ACC112 (cell line): ENCODE results near the gene TNS1.

Experiments
- H2AFZ ChIP-seq: fragments of 200-600 bp; sonication (generic); one replicate; pipeline ENCODE4 v1.6.0; 2017; ENCODE audit warnings: antibody characterized with exemption, low read length; ENCODE audit not compliant: unreplicated experiment
- H3K27ac ChIP-seq: fragments of 200-600 bp; sonication (generic); 2 replicates; pipeline ENCODE4 v1.5.1; 2014; ENCODE audit warnings: low read depth, mild to moderate bottlenecking, antibody characterized with exemption, low read length, moderate library complexity
- H3K27me3 ChIP-seq: fragments of 200-600 bp; sonication (generic); 2 replicates; pipeline ENCODE4 v1.6.1; 2014; ENCODE audit warnings: mild to moderate bottlenecking, antibody characterized with exemption, low read length, moderate library complexity, mixed read lengths; ENCODE audit not compliant: insufficient read depth
- H3K36me3 ChIP-seq: fragments of 200-600 bp; sonication (generic); 2 replicates; pipeline ENCODE4 v1.6.1; 2016; ENCODE audit warnings: mild to moderate bottlenecking, antibody characterized with exemption, low read length, moderate library complexity, mixed read lengths; ENCODE audit not compliant: insufficient read depth
- H3K4me1 ChIP-seq: fragments of 200-600 bp; sonication (generic); one replicate; pipeline ENCODE4 v1.6.1; 2016; ENCODE audit warnings: low read length, mixed read lengths; ENCODE audit not compliant: insufficient read depth, unreplicated experiment, control insufficient read depth
- H3K4me3 ChIP-seq: fragments of 200-600 bp; sonication (generic); 2 replicates; pipeline ENCODE4 v1.5.1; 2014; ENCODE audit warnings: mild to moderate bottlenecking, low read depth, low read length
- H3K79me2 ChIP-seq: fragments of 200-600 bp; sonication (generic); one replicate; pipeline ENCODE4 v1.6.0; 2016; ENCODE audit warnings: low read length; ENCODE audit not compliant: control insufficient read depth, unreplicated experiment, insufficient read depth

Gene TNS1

DNA sequence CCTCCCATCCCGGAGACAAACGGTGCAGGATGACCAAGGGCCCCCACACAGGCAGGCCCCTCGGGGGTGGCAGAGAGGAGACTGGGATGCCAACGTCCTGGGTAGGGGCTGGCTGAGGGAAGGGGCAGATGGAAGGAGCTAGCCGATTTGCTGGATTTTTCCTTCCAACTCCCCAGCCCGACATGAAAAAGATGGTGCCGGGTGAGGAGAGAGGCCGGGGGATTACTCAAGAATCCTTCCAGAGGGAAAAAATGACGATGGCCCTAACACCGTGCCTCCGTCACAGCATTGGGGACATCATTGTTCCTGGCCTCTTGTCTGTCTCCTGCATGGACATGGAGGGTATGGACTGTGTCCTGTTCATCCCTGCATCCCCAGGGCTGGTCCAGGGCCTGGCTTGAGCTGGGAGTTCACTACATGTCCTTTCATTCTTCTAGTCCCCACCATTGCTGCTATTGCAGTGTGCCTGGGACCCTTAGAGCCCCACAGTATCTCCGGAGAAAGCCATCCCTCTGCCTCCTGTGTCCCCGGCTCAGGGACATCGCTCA, 217.7 kb downstream of the TNS1 start:
- no peaks in the 10 kb centered on the region for H3K27me3 ChIP-seq
- H2AFZ ChIP-seq, result no peak overlapping the region
- H3K4me1 ChIP-seq, result peaks cover under 1% of the 10 kb centered on the region

DNA sequence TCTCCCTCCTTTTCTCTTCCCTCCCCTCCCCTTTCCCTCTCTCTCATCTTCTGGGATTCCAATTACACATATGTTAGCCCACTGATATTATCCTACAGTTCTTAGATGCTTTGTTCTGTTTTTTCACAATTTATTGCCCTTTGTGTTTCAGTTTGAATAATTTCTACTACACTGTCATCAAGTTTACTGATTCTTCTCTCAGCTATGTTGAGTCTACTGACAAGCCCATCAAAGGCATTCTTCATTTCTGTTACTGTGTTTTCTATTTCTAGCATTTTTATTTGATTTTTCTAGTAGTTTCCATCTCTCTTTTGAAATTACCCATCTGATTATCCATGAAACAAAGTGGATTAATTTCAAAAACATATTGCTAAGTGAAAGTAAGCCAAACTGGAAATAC, 219.6 kb downstream of the TNS1 start:
- Histone ChIP-seq H3K36me3 (0 out of 2 replicates have a peak, but pooled peaks cover 7% of the 10 kb centered on the region), H3K27me3 (no peaks in the 10 kb centered on the region), H3K4me3 (no peak overlapping the region), H3K4me1 (no peaks in the 10 kb centered on the region), H2AFZ (no peak overlapping the region), H3K27ac (no peak overlapping the region), H3K79me2 (no peaks in the 10 kb centered on the region)

More for the DNA sequence above, 217.7 kb downstream of the TNS1 start:
- no peaks in the 10 kb centered on the region for H3K79me2 ChIP-seq
- no peak overlapping the region for H3K4me3 ChIP-seq
- no peak overlapping the region for H3K27ac ChIP-seq
- H3K36me3 ChIP-seq, result 0 out of 2 replicates have a peak, but pooled peaks cover 7% of the 10 kb centered on the region

DNA sequence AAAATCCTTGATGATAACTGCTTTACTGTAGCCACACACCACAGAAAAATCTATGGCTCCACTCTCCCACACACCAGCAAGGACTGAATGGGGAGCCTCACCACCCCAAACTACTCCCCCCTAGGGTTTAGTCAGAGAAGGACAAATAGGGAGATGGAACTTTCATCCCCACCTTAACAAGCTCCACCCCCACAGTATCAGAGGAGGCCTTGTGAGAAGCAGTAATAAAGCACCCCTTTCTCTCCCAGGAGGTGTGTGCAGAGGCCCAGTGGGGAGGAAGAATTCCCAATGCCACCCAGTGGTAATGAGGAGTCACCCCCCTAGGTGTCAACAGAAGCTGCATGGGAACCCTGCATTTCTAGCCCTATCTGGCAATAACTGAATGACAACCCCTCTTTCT, 224.9 kb downstream of the TNS1 start:
- no peaks in the 10 kb centered on the region for H3K79me2 ChIP-seq
- H3K4me1 ChIP-seq, result no peaks in the 10 kb centered on the region
- no peak overlapping the region for H3K27ac ChIP-seq
- H2AFZ ChIP-seq, result no peak overlapping the region
- H3K4me3 ChIP-seq, result no peak overlapping the region
- 0 out of 2 replicates have a peak, but pooled peaks cover 2% of the 10 kb centered on the region for H3K36me3 ChIP-seq
- no peaks in the 10 kb centered on the region for H3K27me3 ChIP-seq

DNA sequence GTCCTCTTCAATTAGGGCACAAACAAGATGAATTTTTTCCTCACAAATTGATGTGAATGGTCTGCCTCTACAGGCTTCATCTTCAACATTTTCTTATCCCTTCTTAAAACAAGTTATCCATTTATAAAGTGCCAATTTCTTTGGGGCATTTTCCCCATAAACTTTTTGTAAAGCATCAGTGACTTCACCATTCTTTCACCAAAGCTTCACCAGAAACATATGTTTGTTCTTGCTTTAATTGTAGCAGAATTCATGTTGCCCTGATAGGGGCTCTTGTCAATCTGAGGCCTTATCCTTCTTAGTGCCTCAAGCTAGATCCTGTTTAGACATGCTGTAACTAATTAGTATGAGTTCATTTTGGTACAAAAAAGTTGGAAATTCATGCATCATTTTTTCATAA, 226.2 kb downstream of the TNS1 start:
- Histone ChIP-seq H2AFZ (no peak overlapping the region), H3K4me1 (no peaks in the 10 kb centered on the region), H3K36me3 (no peaks in the 10 kb centered on the region), H3K27me3 (no peaks in the 10 kb centered on the region), H3K4me3 (no peak overlapping the region), H3K27ac (no peak overlapping the region), H3K79me2 (no peaks in the 10 kb centered on the region)

DNA sequence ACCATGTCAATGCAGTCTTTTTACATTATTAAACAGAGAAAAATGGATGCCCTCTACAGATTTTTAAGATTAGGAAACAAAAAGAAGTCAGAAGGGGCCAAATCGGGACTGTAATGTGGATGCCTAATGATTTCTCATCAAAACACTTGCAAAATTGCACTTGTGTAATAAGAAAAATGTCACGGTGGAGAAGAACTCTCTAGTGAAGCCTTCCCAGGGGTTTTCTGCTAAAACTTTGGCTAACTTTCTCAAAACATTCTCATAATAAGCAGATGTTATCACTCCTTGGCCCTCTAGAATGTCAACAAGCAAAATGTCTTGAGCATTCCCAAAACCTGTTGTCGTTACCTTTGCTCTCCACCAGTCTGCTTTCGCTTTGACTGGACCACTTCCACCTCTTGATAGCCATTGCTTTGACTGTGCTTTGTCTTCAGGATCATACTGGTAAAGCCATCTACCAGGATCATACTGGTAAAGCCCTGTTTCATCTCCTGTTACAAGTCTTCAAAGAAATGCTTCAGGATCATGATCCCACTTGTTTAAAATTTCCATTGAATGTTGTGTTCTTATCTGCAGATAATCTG, 226.8 kb downstream of the TNS1 start:
- H3K27me3 ChIP-seq, result no peaks in the 10 kb centered on the region
- no peaks in the 10 kb centered on the region for H3K36me3 ChIP-seq
- H3K79me2 ChIP-seq, result no peaks in the 10 kb centered on the region
- H2AFZ ChIP-seq, result no peak overlapping the region
- no peak overlapping the region for H3K27ac ChIP-seq
- no peaks in the 10 kb centered on the region for H3K4me1 ChIP-seq
- no peak overlapping the region for H3K4me3 ChIP-seq

DNA sequence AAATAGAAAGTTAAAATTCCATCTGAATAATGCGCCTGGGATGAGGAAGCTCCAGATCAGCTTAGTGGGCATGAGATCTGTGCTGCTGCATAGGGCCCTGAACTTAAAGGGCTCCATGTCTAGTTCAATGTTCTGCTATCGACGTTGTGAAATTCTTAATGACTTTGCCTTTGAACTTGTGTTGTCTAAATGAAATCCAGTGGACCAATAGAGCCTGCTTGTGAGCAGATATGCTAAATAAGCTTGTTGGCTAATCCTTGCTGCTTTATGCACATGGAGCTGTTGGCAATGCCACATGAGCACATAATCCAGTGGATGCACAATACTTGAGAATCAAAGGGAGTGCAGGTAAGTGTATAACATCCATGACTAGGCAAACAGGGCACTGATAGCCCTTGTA, 228.6 kb downstream of the TNS1 start:
- Histone ChIP-seq H3K79me2 (no peaks in the 10 kb centered on the region), H2AFZ (no peak overlapping the region)

DNA sequence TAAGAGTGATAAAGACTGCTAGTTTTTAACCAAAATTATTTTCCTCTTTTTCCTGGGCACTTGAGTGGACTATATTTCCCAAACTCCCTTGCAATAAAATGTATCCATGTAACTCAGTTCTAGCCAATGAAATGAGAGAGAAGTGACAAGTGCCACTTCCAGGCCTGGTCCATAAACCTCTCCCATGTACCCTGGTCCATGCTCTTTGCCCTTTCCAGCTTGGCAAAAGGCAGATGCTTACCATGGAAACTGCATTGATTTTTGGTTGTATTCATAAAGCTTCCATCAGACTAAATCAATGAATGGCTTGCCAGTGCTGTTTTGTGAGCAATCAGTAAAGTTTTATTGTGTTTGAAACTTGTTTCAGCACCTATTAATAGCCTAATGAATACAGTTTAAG, 229.3 kb downstream of the TNS1 start:
- no peak overlapping the region for H2AFZ ChIP-seq
- H3K79me2 ChIP-seq, result no peaks in the 10 kb centered on the region
- no peaks in the 10 kb centered on the region for H3K27me3 ChIP-seq
- H3K36me3 ChIP-seq, result no peaks in the 10 kb centered on the region
- H3K27ac ChIP-seq, result no peak overlapping the region
- no peaks in the 10 kb centered on the region for H3K4me1 ChIP-seq
- H3K4me3 ChIP-seq, result no peak overlapping the region

More for the DNA sequence above, 228.6 kb downstream of the TNS1 start:
- Histone ChIP-seq H3K27ac (no peak overlapping the region), H3K4me1 (no peaks in the 10 kb centered on the region), H3K4me3 (no peak overlapping the region), H3K36me3 (no peaks in the 10 kb centered on the region), H3K27me3 (no peaks in the 10 kb centered on the region)

DNA sequence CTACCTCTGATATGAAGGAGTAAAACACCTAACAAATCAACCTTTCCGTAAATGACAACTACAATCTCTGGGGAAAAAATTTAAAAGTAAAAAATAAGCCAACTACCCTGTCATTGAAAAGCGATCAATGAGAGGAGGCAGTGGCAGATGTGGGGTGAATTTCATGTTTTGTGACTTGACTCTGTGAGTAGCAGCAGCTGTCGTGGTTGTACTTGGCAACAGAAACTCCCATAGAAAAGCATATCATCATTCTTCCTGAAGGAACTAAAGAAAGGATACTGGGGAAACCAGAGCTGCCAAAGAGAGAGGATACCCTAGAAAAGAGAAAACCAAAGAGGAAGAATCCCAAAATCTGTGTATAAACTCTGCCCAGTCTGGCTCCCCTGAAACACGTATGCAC, 236.4 kb downstream of the TNS1 start:
- no peak overlapping the region for H3K4me3 ChIP-seq
- no peak overlapping the region for H2AFZ ChIP-seq
- H3K27ac ChIP-seq, result no peak overlapping the region
- no peaks in the 10 kb centered on the region for H3K27me3 ChIP-seq
- no peaks in the 10 kb centered on the region for H3K79me2 ChIP-seq
- no peaks in the 10 kb centered on the region for H3K4me1 ChIP-seq
- H3K36me3 ChIP-seq, result no peaks in the 10 kb centered on the region

DNA sequence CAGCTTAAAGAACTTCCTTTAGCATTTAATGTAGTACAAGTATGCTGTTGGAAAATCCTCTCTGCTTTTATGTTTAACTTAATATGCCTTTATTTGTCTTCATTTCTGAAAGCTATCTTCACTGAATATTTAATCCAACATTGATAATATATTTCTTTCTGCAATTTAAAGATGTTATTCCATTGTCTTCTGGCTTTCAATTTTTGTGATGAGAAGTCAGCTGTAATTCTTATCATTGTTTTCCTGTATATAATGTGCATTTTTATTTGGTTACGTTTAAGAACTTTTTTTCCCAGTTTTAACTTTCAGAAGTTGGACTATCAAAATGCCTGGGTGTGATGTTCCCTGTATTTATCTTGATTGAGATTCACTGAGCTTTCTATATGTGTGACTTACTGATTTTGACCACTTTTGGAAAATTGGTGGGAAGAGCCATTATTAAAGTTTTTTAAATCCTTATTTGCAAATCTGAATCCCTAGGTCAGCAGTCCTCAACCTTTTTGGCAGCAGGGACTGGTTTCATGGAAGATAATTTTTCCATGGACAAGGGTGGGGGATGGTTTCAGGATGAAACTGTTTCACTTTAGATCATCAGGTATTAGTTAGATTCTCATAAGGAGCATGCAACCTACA, 241.0 kb downstream of the TNS1 start:
- H3K4me3 ChIP-seq, result no peak overlapping the region
- no peaks in the 10 kb centered on the region for H3K79me2 ChIP-seq
- no peaks in the 10 kb centered on the region for H3K27me3 ChIP-seq
- no peak overlapping the region for H2AFZ ChIP-seq
- no peak overlapping the region for H3K27ac ChIP-seq
- H3K36me3 ChIP-seq, result no peaks in the 10 kb centered on the region
- no peaks in the 10 kb centered on the region for H3K4me1 ChIP-seq

DNA sequence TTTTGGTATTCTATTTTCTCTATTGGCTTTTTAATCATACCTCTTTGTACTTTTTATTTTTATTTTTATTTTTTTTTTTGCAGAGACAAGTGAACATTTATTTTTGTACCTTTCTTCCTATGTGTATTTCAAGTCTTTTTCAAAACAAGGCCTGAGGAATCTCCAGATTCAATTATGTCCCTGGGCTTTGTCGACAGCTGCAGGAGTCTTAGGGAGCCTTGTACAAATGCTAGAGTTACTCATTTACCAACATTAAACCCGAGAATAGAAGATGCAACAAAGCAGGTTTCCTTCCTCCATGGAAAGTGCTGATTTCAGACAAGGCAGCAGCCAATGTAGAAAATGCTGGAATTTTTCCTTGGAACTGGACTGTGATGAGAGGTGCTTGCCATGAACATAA, 242.8 kb downstream of the TNS1 start:
- Histone ChIP-seq H3K4me1 (no peaks in the 10 kb centered on the region), H3K79me2 (no peaks in the 10 kb centered on the region), H2AFZ (no peak overlapping the region), H3K27me3 (no peaks in the 10 kb centered on the region), H3K36me3 (no peaks in the 10 kb centered on the region), H3K27ac (no peak overlapping the region), H3K4me3 (no peak overlapping the region)

DNA sequence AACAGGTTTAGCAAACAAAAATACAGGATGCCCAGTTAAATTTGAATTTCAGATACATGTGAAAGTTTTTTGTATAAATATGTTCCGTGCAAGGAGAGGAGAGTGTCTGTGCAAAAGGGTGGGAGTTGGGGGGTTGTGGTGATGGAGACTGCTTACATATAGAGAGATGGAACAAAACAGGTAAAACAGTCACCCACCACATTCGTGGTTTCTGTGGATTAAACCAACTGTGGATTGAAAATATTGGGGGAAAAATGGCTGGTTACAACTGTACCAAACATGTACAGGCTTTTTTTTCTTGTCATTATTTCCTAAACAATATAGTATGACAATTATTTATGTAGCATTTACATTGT, 245.7 kb downstream of the TNS1 start:
- peak overlapping the region; percentile 15 for H2AFZ ChIP-seq
- no peak overlapping the region for H3K27ac ChIP-seq

More for the DNA sequence above, 245.7 kb downstream of the TNS1 start:
- Histone ChIP-seq H3K79me2 (no peaks in the 10 kb centered on the region), H3K4me3 (no peak overlapping the region), H3K4me1 (no peaks in the 10 kb centered on the region), H3K36me3 (no peaks in the 10 kb centered on the region), H3K27me3 (no peaks in the 10 kb centered on the region)
